ENCODE data around the gene ZNF217.

ZNF217 gene

GRCh38 chr20:53579581-53580375 is 13.9 kb downstream of the ZNF217 start:
- no peak overlapping the region for H2AFZ ChIP-seq
- H3K9ac ChIP-seq, result no peak overlapping the region
- H3K4me3 ChIP-seq (ENCODE audit: low read depth, low read length), result no peak overlapping the region
- H3K27me3 ChIP-seq (ENCODE audit: control insufficient read depth, insufficient read depth, low read length), result no peaks in the 10 kb centered on the region
- peak overlapping the region; percentile 20 for H3K4me2 ChIP-seq (ENCODE audit: low read length)
- peaks cover 25% of the 10 kb centered on the region for H3K4me1 ChIP-seq
- TF ChIP-seq CTCF (IDR thresholded peaks at IDR 0.05), result no peak
- H3K79me2 ChIP-seq, result peaks cover 55% of the 10 kb centered on the region
- no peaks in the 10 kb centered on the region for H3K36me3 ChIP-seq (ENCODE audit: control insufficient read depth, insufficient read depth, low read length)
- H3K27ac ChIP-seq, result peak overlapping the region; percentile 76
- H3K9me3 ChIP-seq (ENCODE audit: control insufficient read depth, low read length), result no peaks in the 10 kb centered on the region

- Histone ChIP-seq H3K4me1 (peaks cover 24% of the 10 kb centered on the region), H3K4me2 (ENCODE audit: low read length) (peak overlapping the region; percentile 32), H3K27ac (peak overlapping the region; percentile 76), H3K9ac (no peak overlapping the region), H2AFZ (no peak overlapping the region), H3K36me3 (ENCODE audit: control insufficient read depth, insufficient read depth, low read length) (no peaks in the 10 kb centered on the region), H3K4me3 (ENCODE audit: low read depth, low read length) (peak overlapping the region; percentile 22), H3K9me3 (ENCODE audit: control insufficient read depth, low read length) (no peaks in the 10 kb centered on the region), H3K79me2 (peaks cover 60% of the 10 kb centered on the region), H3K27me3 (ENCODE audit: control insufficient read depth, insufficient read depth, low read length) (no peaks in the 10 kb centered on the region)
- no peak for TF ChIP-seq CTCF (IDR thresholded peaks at IDR 0.05)
Observed at GRCh38 chr20:53579266-53579580, 14.4 kb downstream of the ZNF217 start.

- H3K79me2 ChIP-seq, result peaks cover 66% of the 10 kb centered on the region
- peak; percentile 92 for TF ChIP-seq CTCF (IDR thresholded peaks at IDR 0.05)
- H3K27ac ChIP-seq, result peak overlapping the region; percentile 76
- H3K4me2 ChIP-seq (ENCODE audit: low read length), result peak overlapping the region; percentile 32
- H3K27me3 ChIP-seq (ENCODE audit: control insufficient read depth, insufficient read depth, low read length), result no peaks in the 10 kb centered on the region
- peaks cover 22% of the 10 kb centered on the region for H3K4me1 ChIP-seq
- H3K36me3 ChIP-seq (ENCODE audit: control insufficient read depth, insufficient read depth, low read length), result no peaks in the 10 kb centered on the region
- H2AFZ ChIP-seq, result no peak overlapping the region
- no peak overlapping the region for H3K9ac ChIP-seq
- no peaks in the 10 kb centered on the region for H3K9me3 ChIP-seq (ENCODE audit: control insufficient read depth, low read length)
- peak overlapping the region; percentile 22 for H3K4me3 ChIP-seq (ENCODE audit: low read depth, low read length)
Observed at GRCh38 chr20:53578492-53579222, 15.0 kb downstream of the ZNF217 start.

GRCh38 chr20:53576586-53577318 is 16.9 kb downstream of the ZNF217 start:
- H2AFZ ChIP-seq, result no peak overlapping the region
- H3K9ac ChIP-seq, result no peak overlapping the region
- H3K4me3 ChIP-seq (ENCODE audit: low read depth, low read length), result no peak overlapping the region
- H3K9me3 ChIP-seq (ENCODE audit: control insufficient read depth, low read length), result no peaks in the 10 kb centered on the region
- H3K36me3 ChIP-seq (ENCODE audit: control insufficient read depth, insufficient read depth, low read length), result no peaks in the 10 kb centered on the region
- no peaks in the 10 kb centered on the region for H3K27me3 ChIP-seq (ENCODE audit: control insufficient read depth, insufficient read depth, low read length)
- no peak overlapping the region for H3K27ac ChIP-seq
- peaks cover 22% of the 10 kb centered on the region for H3K4me1 ChIP-seq
- TF ChIP-seq CTCF (IDR thresholded peaks at IDR 0.05), result no peak
- peaks cover 77% of the 10 kb centered on the region for H3K79me2 ChIP-seq
- no peak overlapping the region for H3K4me2 ChIP-seq (ENCODE audit: low read length)
